AG08395 (cell line): ENCODE results near the gene MYCL.
"Not testable (repeated sequence)": the region's sequence is repeated elsewhere in the genome, so short reads cannot be mapped to it uniquely, and the experiment has no call there.

ENCODE experiments used
- DNase-seq: peaks from one replicate; pipeline ENCODE4 v3.0.0; 2012; ENCODE audit warnings: mixed read lengths, low spot score

Gene MYCL

GRCh38 chr1:39890273-39890672 lies 11.4 kb downstream of the MYCL start:
- no peak for DNase-seq

- DNase-seq: no peak
Observed at GRCh38 chr1:39886757-39887231, 14.9 kb downstream of the MYCL start.

- no peak for DNase-seq
Observed at GRCh38 chr1:39885516-39885915, 16.2 kb downstream of the MYCL start.

GRCh38 chr1:39882152-39882551 lies 19.6 kb downstream of the MYCL start:
- no peak for DNase-seq

GRCh38 chr1:39877980-39878956 lies 23.4 kb downstream of the MYCL start:
- DNase-seq: no peak

GRCh38 chr1:39877231-39877778 lies 24.4 kb downstream of the MYCL start:
- DNase-seq: no peak

- DNase-seq: no peak
Observed at GRCh38 chr1:39876144-39876543, 25.6 kb downstream of the MYCL start.

- DNase-seq: no peak
Observed at GRCh38 chr1:39872698-39873097, 29.0 kb downstream of the MYCL start.

- no peak for DNase-seq
Observed at GRCh38 chr1:39871796-39872195, 29.9 kb downstream of the MYCL start.

GRCh38 chr1:39871043-39871442 lies 30.7 kb downstream of the MYCL start:
- not testable (repeated sequence) for DNase-seq

GRCh38 chr1:39869538-39870112 lies 32.1 kb downstream of the MYCL start:
- DNase-seq: not testable (repeated sequence)

- peak; percentile 65 for DNase-seq
Observed at GRCh38 chr1:39866767-39867166, 35.0 kb downstream of the MYCL start.

- no peak for DNase-seq
Observed at GRCh38 chr1:39865762-39866161, 36.0 kb downstream of the MYCL start.

GRCh38 chr1:39863177-39863576 lies 38.5 kb downstream of the MYCL start:
- DNase-seq: no peak

- no peak for DNase-seq
Observed at GRCh38 chr1:39861003-39861402, 40.7 kb downstream of the MYCL start.

- no peak for DNase-seq
Observed at GRCh38 chr1:39859859-39860812, 41.6 kb downstream of the MYCL start.

- no peak for DNase-seq
Observed at GRCh38 chr1:39858315-39858714, 43.4 kb downstream of the MYCL start.

GRCh38 chr1:39857126-39857878 lies 44.4 kb downstream of the MYCL start:
- DNase-seq: no peak

- no peak for DNase-seq
Observed at GRCh38 chr1:39854738-39855137, 47.0 kb downstream of the MYCL start.

GRCh38 chr1:39854314-39854713 lies 47.4 kb downstream of the MYCL start:
- no peak for DNase-seq

- DNase-seq: no peak
Observed at GRCh38 chr1:39852876-39853275, 48.8 kb downstream of the MYCL start.
